Measurements from ENCODE around the gene EOLA1. TPM values are rescaled to one million over a fixed set of nuclear protein-coding genes. Genes with fewer than 3 reads are reported as not detected.
"Not testable (repeated sequence)": the region's sequence is repeated elsewhere in the genome, so short reads cannot be mapped to it uniquely, and the experiment has no call there.

The EOLA1 gene
- total RNA-seq, 1 experiment from 2014 or later: 7.8 TPM

DNA sequence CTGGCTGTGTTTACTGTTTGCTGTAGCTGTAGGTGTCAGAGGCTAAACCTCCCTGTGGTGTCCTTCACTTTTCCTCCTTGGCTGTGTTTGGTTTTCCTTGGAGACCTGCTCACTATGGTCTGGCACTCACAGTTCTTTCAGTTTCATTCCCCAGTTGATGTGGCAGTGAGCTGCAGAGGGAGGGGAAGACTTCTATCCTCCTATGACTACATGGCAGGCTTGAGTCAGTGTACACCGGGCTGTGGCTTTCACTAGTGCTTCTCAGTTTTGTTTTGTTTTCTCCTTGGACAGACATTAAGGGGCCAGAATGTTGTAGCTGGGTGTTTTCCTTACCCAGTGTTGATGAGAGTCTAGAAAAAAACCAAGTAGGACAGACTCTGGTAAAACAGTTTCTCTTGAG lies 32.6 kb downstream of the EOLA1 start:
- DNase-seq (ENCODE audit: low spot score); in situ Hi-C loops (cut with HindIII; ENCODE audit: low sequenced_read_pairs): not testable (repeated sequence)

- in situ Hi-C loops (cut with HindIII; ENCODE audit: low sequenced_read_pairs); DNase-seq (ENCODE audit: low spot score): not testable (repeated sequence)
Measured at GRCh38 chrX:149585631-149586030, 44.8 kb downstream of the EOLA1 start.

GRCh38 chrX:149587359-149587758 lies 46.5 kb downstream of the EOLA1 start, which contains the start of gene MAGEA9B:
MAGEA9B (minus strand) TSS chrX:149587459; CDS start chrX:149583179, 4,280 bp downstream.
- DNase-seq (ENCODE audit: low spot score); in situ Hi-C loops (cut with HindIII; ENCODE audit: low sequenced_read_pairs): not testable (repeated sequence)

GRCh38 chrX:149590993-149591392 lies 50.2 kb downstream of the EOLA1 start:
- in situ Hi-C loops (cut with HindIII; ENCODE audit: low sequenced_read_pairs); DNase-seq (ENCODE audit: low spot score): not testable (repeated sequence)

DNA sequence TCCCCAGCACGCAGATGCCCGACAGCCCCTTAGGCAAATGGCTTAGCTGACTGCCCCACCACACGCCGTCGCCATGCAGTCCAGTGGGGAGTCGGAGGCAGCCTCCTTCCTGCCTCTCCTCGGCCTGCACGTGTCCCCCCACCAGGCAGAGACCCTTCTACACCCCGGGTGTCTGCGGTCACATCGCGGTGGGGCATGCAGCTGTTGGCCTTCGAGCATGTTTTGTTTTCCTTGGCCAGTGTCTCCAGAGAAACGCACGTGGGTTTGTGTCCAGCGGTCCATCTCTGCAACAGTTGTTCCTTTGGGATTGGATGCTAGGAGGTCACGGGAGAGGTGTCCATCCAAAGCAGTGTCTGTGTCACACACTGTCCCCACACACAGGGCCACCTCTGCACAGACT lies 54.4 kb downstream of the EOLA1 start, which contains the start of gene HSFX2:
HSFX2 (minus strand) TSS at position 101 of the 400 bp plus-strand sequence. CDS start 614 bp downstream, outside the sequence.
- DNase-seq (ENCODE audit: low spot score); in situ Hi-C loops (cut with HindIII; ENCODE audit: low sequenced_read_pairs): not testable (repeated sequence)

GRCh38 chrX:149595943-149596342 lies 55.1 kb downstream of the EOLA1 start:
- in situ Hi-C loops (cut with HindIII; ENCODE audit: low sequenced_read_pairs); DNase-seq (ENCODE audit: low spot score): not testable (repeated sequence)

Other genes with a start within 250 kb of the EOLA1 start
- gene IDS, start 35.7 kb upstream of the EOLA1 start, total RNA-seq (2014; rRNA removed; shearing (Covaris generic)): 10.8 and 12.1 TPM in 2 replicates
- gene HSFX3, start 8.9 kb downstream of the EOLA1 start, total RNA-seq (2014; rRNA removed; shearing (Covaris generic)): not detected in 2 replicates
- not detected in 2 replicates for gene MAGEA9B, start 46.4 kb downstream of the EOLA1 start, total RNA-seq (2014; rRNA removed; shearing (Covaris generic))
- not detected in 2 replicates for gene HSFX2, start 54.3 kb downstream of the EOLA1 start, total RNA-seq (2014; rRNA removed; shearing (Covaris generic))
- gene TMEM185A, start 90.8 kb downstream of the EOLA1 start, total RNA-seq (2014; rRNA removed; shearing (Covaris generic)): 11.7 and 21.8 TPM in 2 replicates
- not detected in 2 replicates for gene MAGEA11, start 171.0 kb downstream of the EOLA1 start, total RNA-seq (2014; rRNA removed; shearing (Covaris generic))
- gene HSFX1, start 233.1 kb downstream of the EOLA1 start, total RNA-seq (2014; rRNA removed; shearing (Covaris generic)): 0.71 TPM in 1 of 2 replicates, not detected in the other
- not detected in 2 replicates for gene MAGEA9, start 240.9 kb downstream of the EOLA1 start, total RNA-seq (2014; rRNA removed; shearing (Covaris generic))

Measured in G401 (cell line).